Ovary (tissue), 3 donors: ENCODE data around the gene CRAT.

Experiments
- CTCF ChIP-seq, 3 donors: fragments of 450-650 bp in 2 of 3; fragments of 200-600 bp in 1 of 3; IDR thresholded peaks; one replicate each; pipeline versions ENCODE4 v1.5.1 to v1.8.0; 2016 to 2022; ENCODE audit warnings: antibody characterized with exemption in 3 of 3, mild to moderate bottlenecking in 1 of 3
- EP300 ChIP-seq: sonication (generic); formaldehyde crosslinking; IDR thresholded peaks from one replicate; pipeline ENCODE4 v1.6.1; 2017; ENCODE audit warnings: antibody characterized with exemption
- POLR2A ChIP-seq: fragments of 450-650 bp; IDR thresholded peaks from one replicate; pipeline ENCODE4 v1.6.1; 2017; ENCODE audit warnings: antibody characterized with exemption, mild to moderate bottlenecking, moderate library complexity
- donor health status: DM: no; HTN: no; CAD: no.

GRCh38 chr9:129145316-129145715 lies 34.7 kb upstream of the CRAT start:
- TF ChIP-seq CTCF (IDR thresholded peaks at IDR 0.05) (no peak), EP300 (no peak), POLR2A (no peak)
